Measurements from ENCODE around the gene PDIK1L.

The PDIK1L gene

DNA sequence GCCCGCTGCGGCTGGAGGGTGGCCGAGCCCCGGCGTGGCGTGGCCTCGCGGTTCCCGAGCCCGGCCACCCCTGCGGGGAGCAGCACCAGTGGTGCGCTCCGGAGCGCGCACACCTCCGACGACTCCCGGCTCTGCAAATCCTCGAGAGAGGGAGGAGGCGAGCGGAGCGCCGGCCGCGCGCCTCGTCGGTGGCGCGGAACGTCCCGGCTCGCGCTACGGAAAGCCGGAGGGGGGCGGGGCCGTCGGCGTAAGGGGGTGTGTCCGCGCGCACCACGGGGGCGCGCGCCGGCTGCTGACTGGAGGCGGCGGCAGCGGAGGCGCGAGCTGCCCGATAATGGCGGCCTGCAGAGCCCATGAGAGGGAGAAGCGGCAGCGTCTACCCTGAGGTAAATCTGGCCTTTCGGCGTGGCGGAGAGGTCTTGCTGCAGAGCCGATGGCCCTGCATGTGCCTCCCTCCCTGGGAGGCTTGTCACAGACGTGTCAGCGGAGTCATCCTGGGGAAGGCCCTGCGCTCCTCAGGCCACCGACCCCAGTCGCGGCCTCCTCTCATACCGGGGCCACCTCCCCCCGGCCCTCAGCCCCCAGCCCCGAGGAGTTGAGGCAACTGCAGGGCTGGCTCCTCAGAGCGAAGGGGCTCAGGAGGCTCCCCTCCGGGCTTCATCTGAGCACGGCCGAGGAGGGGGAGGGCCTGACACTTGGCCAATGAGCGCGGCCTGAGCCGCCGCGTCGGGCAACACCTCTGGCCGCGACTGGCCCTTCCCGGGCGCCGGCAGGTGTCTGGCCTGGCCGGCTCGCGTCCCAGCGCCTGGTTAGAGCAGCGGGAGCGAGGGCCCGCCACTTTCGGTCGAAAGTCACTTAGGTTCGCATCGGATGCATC, at the start of gene PDIK1L (continued):
- TF ChIP-seq ZNF394 (tag by site-specific recombination; IDR thresholded peaks at IDR 0.05; ENCODE audit: borderline replicate concordance) (peak; percentile 75; the same call in 1 of the 2 replicates), ZFP41 (tag by site-specific recombination; IDR thresholded peaks at IDR 0.05; ENCODE audit: borderline replicate concordance) (no peak), ZNF501 (tag by site-specific recombination; IDR thresholded peaks at IDR 0.05) (peak; percentile 67; the same call in 1 of the 2 replicates), ZNF341 (tag by site-specific recombination; IDR thresholded peaks at IDR 0.05; ENCODE audit: low read depth) (peak; percentile 74), ZNF76 (tag by site-specific recombination; IDR thresholded peaks at IDR 0.05; ENCODE audit: borderline replicate concordance, low read depth) (peak; percentile 43; the same call in 1 of the 2 replicates), ZNF549 (tag by site-specific recombination; IDR thresholded peaks at IDR 0.05) (peak; percentile 85), SP7 (tag by site-specific recombination; IDR thresholded peaks at IDR 0.05) (peak; percentile 87), ZNF155 (tag by site-specific recombination; IDR thresholded peaks at IDR 0.05) (no peak), ZSCAN4 (tag by site-specific recombination; IDR thresholded peaks at IDR 0.05) (0 out of 2 replicates have a peak, but pooled peaks have one; percentile 32), KLF8 (tag by site-specific recombination; IDR thresholded peaks at IDR 0.05) (peak; percentile 66; the same call in 1 of the 2 replicates), ZNF324 (tag by site-specific recombination; IDR thresholded peaks at IDR 0.05) (peak; percentile 59), KLF16 (tag by site-specific recombination; IDR thresholded peaks at IDR 0.05) (peak; percentile 91), EGR2 (tag by site-specific recombination; IDR thresholded peaks at IDR 0.05; ENCODE audit: low read depth) (peak; percentile 64), ZNF660 (tag by site-specific recombination; IDR thresholded peaks at IDR 0.05) (peak; percentile 80), ZSCAN23 (tag by site-specific recombination; IDR thresholded peaks at IDR 0.05) (0 out of 2 replicates have a peak, but pooled peaks have one; percentile 49), BCL11A (tag by site-specific recombination; IDR thresholded peaks at IDR 0.05; ENCODE audit: low read depth) (peak; percentile 16; the same call in 1 of the 2 replicates), ZNF391 (tag by site-specific recombination; IDR thresholded peaks at IDR 0.05; ENCODE audit: borderline replicate concordance, low read depth) (peak; percentile 87; the same call in 1 of the 2 replicates), ZFP37 (tag by site-specific recombination; IDR thresholded peaks at IDR 0.05) (0 out of 2 replicates have a peak, but pooled peaks have one; percentile 78), WT1 (tag by site-specific recombination; IDR thresholded peaks at IDR 0.05) (peak; percentile 43; the same call in 1 of the 2 replicates), ZNF707 (tag by site-specific recombination; IDR thresholded peaks at IDR 0.05) (no peak), ZFHX2 (tag by site-specific recombination; conservative IDR thresholded peaks at IDR 0.05) (peak; percentile 77), ZFP69B (tag by site-specific recombination; IDR thresholded peaks at IDR 0.05) (peak; percentile 57; the same call in 1 of the 2 replicates), ZSCAN5A (tag by site-specific recombination; IDR thresholded peaks at IDR 0.05) (peak; percentile 52; the same call in 1 of the 2 replicates), ZNF280D (tag by site-specific recombination; IDR thresholded peaks at IDR 0.05) (0 out of 2 replicates have a peak, but pooled peaks have one; percentile 36), ZNF626 (tag by site-specific recombination; IDR thresholded peaks at IDR 0.05) (no peak), ZNF785 (tag by site-specific recombination; IDR thresholded peaks at IDR 0.05) (no peak), ZNF132 (tag by site-specific recombination; IDR thresholded peaks at IDR 0.05; ENCODE audit: borderline replicate concordance) (no peak)
- TF ChIP-seq, protein P1, sequence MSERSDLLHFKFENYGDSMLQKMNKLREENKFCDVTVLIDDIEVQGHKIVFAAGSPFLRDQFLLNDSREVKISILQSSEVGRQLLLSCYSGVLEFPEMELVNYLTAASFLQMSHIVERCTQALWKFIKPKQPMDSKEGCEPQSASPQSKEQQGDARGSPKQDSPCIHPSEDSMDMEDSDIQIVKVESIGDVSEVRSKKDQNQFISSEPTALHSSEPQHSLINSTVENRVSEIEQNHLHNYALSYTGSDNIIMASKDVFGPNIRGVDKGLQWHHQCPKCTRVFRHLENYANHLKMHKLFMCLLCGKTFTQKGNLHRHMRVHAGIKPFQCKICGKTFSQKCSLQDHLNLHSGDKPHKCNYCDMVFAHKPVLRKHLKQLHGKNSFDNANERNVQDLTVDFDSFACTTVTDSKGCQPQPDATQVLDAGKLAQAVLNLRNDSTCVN (tag by site-specific recombination; optimal IDR thresholded peaks at IDR 0.05): peak; percentile 85
- TF ChIP-seq, protein P2, sequence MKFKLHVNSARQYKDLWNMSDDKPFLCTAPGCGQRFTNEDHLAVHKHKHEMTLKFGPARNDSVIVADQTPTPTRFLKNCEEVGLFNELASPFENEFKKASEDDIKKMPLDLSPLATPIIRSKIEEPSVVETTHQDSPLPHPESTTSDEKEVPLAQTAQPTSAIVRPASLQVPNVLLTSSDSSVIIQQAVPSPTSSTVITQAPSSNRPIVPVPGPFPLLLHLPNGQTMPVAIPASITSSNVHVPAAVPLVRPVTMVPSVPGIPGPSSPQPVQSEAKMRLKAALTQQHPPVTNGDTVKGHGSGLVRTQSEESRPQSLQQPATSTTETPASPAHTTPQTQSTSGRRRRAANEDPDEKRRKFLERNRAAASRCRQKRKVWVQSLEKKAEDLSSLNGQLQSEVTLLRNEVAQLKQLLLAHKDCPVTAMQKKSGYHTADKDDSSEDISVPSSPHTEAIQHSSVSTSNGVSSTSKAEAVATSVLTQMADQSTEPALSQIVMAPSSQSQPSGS (tag by site-specific recombination; IDR thresholded peaks at IDR 0.05; ENCODE audit: low read depth): no peak

Data from HEK293 (cell line).